Glutamatergic neuron (in vitro differentiated cells): ENCODE data around the gene SIPA1L3. TPM values are rescaled to one million over a fixed set of nuclear protein-coding genes. Genes with fewer than 3 reads are reported as not detected.

Source experiments
- DNase-seq: peaks from one replicate; pipeline ENCODE4 v3.0.0; 2022
- H3K27ac Mint-ChIP-seq: one replicate; pipeline ENCODE4 v1.8.0; 2020; ENCODE audit warnings: mild to moderate bottlenecking, mixed read lengths, inconsistent platforms; ENCODE audit not compliant: unreplicated experiment
- H3K27me3 Mint-ChIP-seq: one replicate; pipeline ENCODE4 v1.8.0; 2020; ENCODE audit warnings: mild to moderate bottlenecking, moderate library complexity, mixed read lengths, inconsistent platforms; ENCODE audit not compliant: unreplicated experiment
- H3K36me3 Mint-ChIP-seq: one replicate; pipeline ENCODE4 v1.8.0; 2020; ENCODE audit warnings: mild to moderate bottlenecking, mixed read lengths, inconsistent platforms; ENCODE audit not compliant: unreplicated experiment
- H3K4me1 Mint-ChIP-seq: one replicate; pipeline ENCODE4 v1.8.0; 2020; ENCODE audit warnings: mild to moderate bottlenecking, low read depth, mixed read lengths, inconsistent platforms; ENCODE audit not compliant: unreplicated experiment
- H3K4me3 Mint-ChIP-seq: one replicate; pipeline ENCODE4 v1.8.0; 2020; ENCODE audit warnings: mild to moderate bottlenecking, mixed read lengths, inconsistent platforms; ENCODE audit not compliant: unreplicated experiment
- H3K9me3 Mint-ChIP-seq: one replicate; pipeline ENCODE4 v1.8.0; 2020; ENCODE audit warnings: mild to moderate bottlenecking, moderate library complexity, mixed read lengths, inconsistent platforms; ENCODE audit not compliant: unreplicated experiment
- total RNA-seq: library from RNA; stranded (reverse); fragmentation: NEBNext Ultra II Directional; extraction: Animal tissue kit (Norgen Biotek cat#: 25700); gene quantifications from one replicate; pipeline ENCODE4 v1.2.1, GENCODE V29; 2021; ENCODE audit not compliant: unreplicated experiment
- TF ChIP-seq, protein P1 (sequence below): fragments of 200-600 bp; sonication (generic); IDR thresholded peaks from one replicate; pipeline ENCODE4 v1.5.0; 2021; ENCODE audit not compliant: partially characterized antibody, unreplicated experiment

The SIPA1L3 gene
- total RNA-seq, 1 donor from 2014 or later, result 97.7 TPM

DNA sequence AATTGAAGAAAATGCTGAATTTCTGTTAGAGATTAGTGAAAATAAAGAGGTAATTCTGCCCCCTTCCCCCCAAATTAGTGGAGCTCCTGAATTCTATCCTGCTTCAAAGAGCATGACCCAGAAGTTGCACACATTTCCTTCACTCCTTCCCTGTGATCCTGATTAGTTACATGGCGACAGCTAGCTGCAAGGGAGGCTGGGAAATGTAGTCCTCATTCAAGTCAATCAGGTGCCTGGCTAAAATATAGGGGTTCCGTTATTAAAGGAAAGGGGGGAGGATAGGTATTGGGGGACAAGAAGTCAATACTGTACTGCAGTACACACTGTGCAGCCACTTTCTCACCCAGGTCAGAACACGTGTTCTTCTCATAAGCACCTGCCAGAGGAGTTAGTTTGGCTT is 65.8 kb downstream of the SIPA1L3 start:
- Mint-ChIP-seq H3K27me3 (peaks cover 4% of the 10 kb centered on the region), H3K27ac (no peak overlapping the region), H3K9me3 (peaks cover 4% of the 10 kb centered on the region), H3K4me3 (no peak overlapping the region), H3K36me3 (peaks cover 6% of the 10 kb centered on the region), H3K4me1 (peaks cover 10% of the 10 kb centered on the region)
- TF ChIP-seq, protein P1, sequence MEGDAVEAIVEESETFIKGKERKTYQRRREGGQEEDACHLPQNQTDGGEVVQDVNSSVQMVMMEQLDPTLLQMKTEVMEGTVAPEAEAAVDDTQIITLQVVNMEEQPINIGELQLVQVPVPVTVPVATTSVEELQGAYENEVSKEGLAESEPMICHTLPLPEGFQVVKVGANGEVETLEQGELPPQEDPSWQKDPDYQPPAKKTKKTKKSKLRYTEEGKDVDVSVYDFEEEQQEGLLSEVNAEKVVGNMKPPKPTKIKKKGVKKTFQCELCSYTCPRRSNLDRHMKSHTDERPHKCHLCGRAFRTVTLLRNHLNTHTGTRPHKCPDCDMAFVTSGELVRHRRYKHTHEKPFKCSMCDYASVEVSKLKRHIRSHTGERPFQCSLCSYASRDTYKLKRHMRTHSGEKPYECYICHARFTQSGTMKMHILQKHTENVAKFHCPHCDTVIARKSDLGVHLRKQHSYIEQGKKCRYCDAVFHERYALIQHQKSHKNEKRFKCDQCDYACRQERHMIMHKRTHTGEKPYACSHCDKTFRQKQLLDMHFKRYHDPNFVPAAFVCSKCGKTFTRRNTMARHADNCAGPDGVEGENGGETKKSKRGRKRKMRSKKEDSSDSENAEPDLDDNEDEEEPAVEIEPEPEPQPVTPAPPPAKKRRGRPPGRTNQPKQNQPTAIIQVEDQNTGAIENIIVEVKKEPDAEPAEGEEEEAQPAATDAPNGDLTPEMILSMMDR, result no peak
- DNase-seq, result no peak

DNA sequence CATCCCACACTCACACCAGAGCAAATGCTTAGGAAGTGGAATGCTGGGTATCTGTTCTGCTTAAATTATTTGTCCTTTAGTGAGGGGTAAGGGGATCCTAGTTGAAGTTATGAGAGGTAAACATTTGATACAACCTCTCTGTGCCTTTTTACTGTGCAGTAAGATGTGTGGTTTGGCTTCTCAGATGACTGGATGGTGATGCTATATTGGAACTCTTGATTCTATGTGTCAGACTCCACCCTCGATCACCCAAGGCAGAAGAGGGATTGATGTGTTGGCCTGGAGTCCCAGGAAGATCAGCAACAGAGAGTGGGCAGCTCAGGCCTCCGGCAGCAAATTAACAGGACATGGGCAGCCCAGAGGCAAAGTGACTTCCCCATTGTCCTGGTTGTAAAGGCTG is 66.7 kb downstream of the SIPA1L3 start:
- peaks cover 6% of the 10 kb centered on the region for H3K36me3 Mint-ChIP-seq
- H3K4me3 Mint-ChIP-seq, result no peak overlapping the region
- TF ChIP-seq, protein P1, result no peak
- peaks cover 12% of the 10 kb centered on the region for H3K4me1 Mint-ChIP-seq
- no peak for DNase-seq
- H3K9me3 Mint-ChIP-seq, result peaks cover 5% of the 10 kb centered on the region
- no peak overlapping the region for H3K27ac Mint-ChIP-seq
- peaks cover 3% of the 10 kb centered on the region for H3K27me3 Mint-ChIP-seq

DNA sequence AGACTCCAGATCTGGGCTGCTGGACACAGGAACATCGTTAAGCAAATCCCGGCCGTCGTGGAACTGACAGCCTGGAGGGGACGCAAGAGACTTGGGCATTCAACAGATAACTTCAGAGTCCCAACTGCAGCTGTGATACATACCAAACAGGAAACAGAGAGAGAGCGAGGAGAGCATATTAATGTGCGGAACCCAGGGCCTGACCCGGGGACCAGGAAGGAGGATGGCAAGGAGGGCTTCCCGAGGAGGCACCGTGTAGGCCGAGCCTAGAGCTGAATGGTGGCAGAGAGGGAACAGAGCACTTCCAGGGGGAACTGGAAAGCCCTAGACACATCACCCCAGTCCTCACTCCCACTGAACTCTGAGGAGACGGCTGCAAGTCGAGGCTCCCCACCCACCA is 68.1 kb downstream of the SIPA1L3 start:
- Mint-ChIP-seq H3K4me3 (no peak overlapping the region), H3K27me3 (peaks cover 2% of the 10 kb centered on the region), H3K36me3 (peaks cover 6% of the 10 kb centered on the region), H3K9me3 (peaks cover 5% of the 10 kb centered on the region), H3K27ac (no peak overlapping the region), H3K4me1 (peaks cover 19% of the 10 kb centered on the region)
- DNase-seq, result no peak
- TF ChIP-seq, protein P1, result no peak

DNA sequence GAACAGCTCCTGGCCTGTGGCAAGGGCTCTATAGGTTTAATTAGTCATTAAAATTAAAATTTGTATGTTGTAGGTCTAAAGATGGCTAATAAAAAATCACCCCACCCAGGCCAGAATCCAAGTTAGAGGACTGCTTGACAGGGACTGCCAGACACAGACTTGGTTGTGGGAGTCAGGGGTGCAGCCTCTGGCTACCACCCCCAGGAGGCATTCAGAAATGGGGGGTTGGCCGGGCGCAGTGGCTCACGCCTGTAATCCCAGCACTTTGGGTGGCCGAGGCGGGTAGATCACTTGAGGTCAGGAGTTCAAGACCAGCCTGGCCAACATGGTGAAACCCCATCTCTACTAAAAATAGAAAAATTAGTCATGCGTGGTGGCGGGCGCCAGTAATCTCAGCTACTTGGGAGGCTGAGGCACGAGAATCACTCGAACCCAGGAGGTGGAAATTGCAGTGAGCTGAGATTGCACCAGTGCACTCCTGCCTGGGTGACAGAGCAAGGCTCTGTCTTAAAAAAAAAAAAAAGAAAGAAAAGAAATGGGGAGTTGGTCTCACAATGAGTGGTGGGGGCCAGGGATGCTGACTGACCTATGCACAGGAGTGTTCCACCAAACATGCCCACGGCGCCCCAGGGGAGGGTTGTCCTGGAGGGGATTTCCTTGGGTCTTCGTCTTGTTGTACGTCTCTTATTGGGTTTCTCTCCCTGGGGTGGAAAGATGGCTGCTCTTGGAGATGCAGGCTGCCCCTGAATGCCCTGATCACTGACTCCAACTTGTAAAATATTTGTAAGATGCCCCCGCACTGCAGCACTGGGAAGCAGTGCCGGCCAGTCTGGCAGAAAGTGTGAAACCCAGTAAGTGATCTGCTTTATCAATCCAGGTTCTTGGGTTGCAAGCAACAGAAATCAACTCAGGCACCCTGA is 68.8 kb downstream of the SIPA1L3 start:
- Mint-ChIP-seq H3K4me3 (no peak overlapping the region), H3K27me3 (peaks cover 2% of the 10 kb centered on the region), H3K4me1 (peaks cover 22% of the 10 kb centered on the region), H3K27ac (no peak overlapping the region), H3K9me3 (peaks cover 5% of the 10 kb centered on the region), H3K36me3 (peaks cover 6% of the 10 kb centered on the region)
- TF ChIP-seq, protein P1, result no peak
- DNase-seq, result no peak

DNA sequence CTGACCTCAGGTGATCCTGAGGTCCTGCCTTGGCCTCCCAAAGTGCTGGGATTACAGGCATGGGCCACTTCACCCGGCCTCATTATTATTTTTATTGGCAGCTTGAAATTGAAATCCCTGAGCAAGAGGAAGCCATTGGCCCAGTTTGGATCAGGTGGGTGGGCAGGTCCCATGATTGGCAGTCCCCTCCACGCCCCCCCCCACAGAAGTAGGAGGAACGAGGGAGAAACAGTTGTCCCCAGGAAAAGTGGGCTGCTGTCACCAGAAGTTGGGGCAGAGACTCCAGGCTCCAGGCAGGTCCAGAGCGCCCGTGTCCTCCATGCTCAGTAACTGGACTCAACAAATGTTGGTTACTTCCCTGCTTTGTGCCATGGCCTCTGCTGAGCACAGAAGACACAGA is 70.4 kb downstream of the SIPA1L3 start:
- no peaks in the 10 kb centered on the region for H3K36me3 Mint-ChIP-seq
- peaks cover 2% of the 10 kb centered on the region for H3K27me3 Mint-ChIP-seq
- H3K4me1 Mint-ChIP-seq, result peaks cover 27% of the 10 kb centered on the region
- peak overlapping the region; percentile 22 for H3K27ac Mint-ChIP-seq
- TF ChIP-seq, protein P1, result no peak
- DNase-seq, result no peak
- H3K4me3 Mint-ChIP-seq, result no peak overlapping the region
- H3K9me3 Mint-ChIP-seq, result peaks cover 7% of the 10 kb centered on the region
